Astrocyte (in vitro differentiated cells and primary cell): ENCODE results near the gene LYRM4. TPM values are rescaled to one million over a fixed set of nuclear protein-coding genes. Genes with fewer than 3 reads are reported as not detected.

Experiments used
- DNase-seq: peaks from one replicate; pipeline ENCODE4 v3.0.0-alpha.2; 2010; ENCODE audit warnings: low read depth
- FAIRE-seq: peaks from 2 replicates; lab custom pipeline; 2011; peaks lifted over from hg19 to GRCh38; lab: Jason Lieb, UNC
- H2AFZ ChIP-seq: 2 replicates; pipeline ENCODE4 v1.6.0; 2012; ENCODE audit warnings: low read depth, low read length, inconsistent platforms
- H3K27ac ChIP-seq: 2 replicates; pipeline ENCODE4 v1.5.1; 2011; ENCODE audit warnings: low read depth, low read length, inconsistent platforms
- H3K27me3 ChIP-seq: 2 replicates; pipeline ENCODE4 v1.6.0; 2011; ENCODE audit warnings: low read length, inconsistent platforms; ENCODE audit not compliant: insufficient read depth
- H3K36me3 ChIP-seq: 2 replicates; pipeline ENCODE4 v1.5.1; 2011; ENCODE audit warnings: low read length, inconsistent platforms; ENCODE audit not compliant: insufficient read depth
- H3K4me1 ChIP-seq: 2 replicates; pipeline ENCODE4 v1.5.1; 2011; ENCODE audit warnings: low read length, inconsistent platforms; ENCODE audit not compliant: insufficient read depth
- H3K4me2 ChIP-seq: 2 replicates; pipeline ENCODE4 v1.6.0; 2012; ENCODE audit warnings: low read length, inconsistent platforms
- H3K4me3 ChIP-seq: 2 replicates; pipeline ENCODE4 v1.5.1; 2011; ENCODE audit warnings: low read depth, mild to moderate bottlenecking, low read length, inconsistent platforms; ENCODE audit not compliant: insufficient read depth
- H3K79me2 ChIP-seq: 2 replicates; pipeline ENCODE4 v1.6.0; 2012; ENCODE audit warnings: mild to moderate bottlenecking, low read length, inconsistent platforms; ENCODE audit not compliant: insufficient read depth
- H3K9ac ChIP-seq: 2 replicates; pipeline ENCODE4 v1.6.0; 2012; ENCODE audit warnings: mild to moderate bottlenecking, low read length, inconsistent platforms
- H3K9me3 ChIP-seq: 2 replicates; pipeline ENCODE4 v1.5.1; 2012; ENCODE audit warnings: low read depth, mild to moderate bottlenecking, low read length, inconsistent platforms; ENCODE audit not compliant: insufficient read depth
- H4K20me1 ChIP-seq: 2 replicates; pipeline ENCODE4 v1.6.0; 2012; ENCODE audit warnings: low read length, inconsistent platforms; ENCODE audit not compliant: insufficient read depth
- H3K27ac Mint-ChIP-seq: one replicate; pipeline ENCODE4 v1.8.0; 2021; ENCODE audit warnings: mild to moderate bottlenecking, mixed read lengths; ENCODE audit not compliant: unreplicated experiment
- H3K27me3 Mint-ChIP-seq: one replicate; pipeline ENCODE4 v1.8.0; 2021; ENCODE audit warnings: low read depth, mixed read lengths; ENCODE audit not compliant: unreplicated experiment
- H3K36me3 Mint-ChIP-seq: one replicate; pipeline ENCODE4 v1.8.0; 2021; ENCODE audit warnings: low read depth, mixed read lengths; ENCODE audit not compliant: unreplicated experiment
- H3K4me1 Mint-ChIP-seq: one replicate; pipeline ENCODE4 v1.8.0; 2021; ENCODE audit warnings: low read depth, mixed read lengths; ENCODE audit not compliant: unreplicated experiment
- H3K4me3 Mint-ChIP-seq: one replicate; pipeline ENCODE4 v1.8.0; 2021; ENCODE audit warnings: mild to moderate bottlenecking, moderate library complexity, mixed read lengths; ENCODE audit not compliant: unreplicated experiment
- H3K9me3 Mint-ChIP-seq: one replicate; pipeline ENCODE4 v1.8.0; 2021; ENCODE audit warnings: mild to moderate bottlenecking, mixed read lengths; ENCODE audit not compliant: unreplicated experiment
- CTCF ChIP-seq: IDR thresholded peaks from 2 replicates; pipeline ENCODE4 v1.5.1; 2011; ENCODE audit warnings: low read depth, mild to moderate bottlenecking, inconsistent platforms, low read length, moderate library complexity; ENCODE audit not compliant: insufficient read depth
- EZH2 ChIP-seq: IDR thresholded peaks from 2 replicates; pipeline ENCODE4 v1.6.1; 2012; ENCODE audit warnings: mild to moderate bottlenecking, low read length, inconsistent platforms; ENCODE audit not compliant: insufficient read depth
- total RNA-seq: library from RNA; stranded (reverse); gene quantifications from 2 replicates; pipeline ENCODE4 v1.2.1, GENCODE V29; 2021

The LYRM4 gene
- total RNA-seq, 1 donor from 2014 or later: 39.1 TPM

GRCh38 chr6:5076931-5077330 lies 183.8 kb downstream of the LYRM4 start:
- Histone ChIP-seq H4K20me1 (no peaks in the 10 kb centered on the region), H3K27ac (no peak overlapping the region), H3K4me1 (peaks cover 3% of the 10 kb centered on the region), H3K9ac (no peak overlapping the region), H3K79me2 (no peaks in the 10 kb centered on the region), H3K9me3 (no peaks in the 10 kb centered on the region), H3K4me2 (no peak overlapping the region), H3K27me3 (no peaks in the 10 kb centered on the region), H3K4me3 (no peak overlapping the region), H2AFZ (no peak overlapping the region), H3K36me3 (no peaks in the 10 kb centered on the region)
- TF ChIP-seq EZH2 (no peak), CTCF (no peak)
- Mint-ChIP-seq H3K9me3 (peaks cover 6% of the 10 kb centered on the region), H3K4me1 (peaks cover 8% of the 10 kb centered on the region), H3K27ac (no peak overlapping the region), H3K36me3 (no peaks in the 10 kb centered on the region), H3K27me3 (peaks cover 2% of the 10 kb centered on the region), H3K4me3 (no peak overlapping the region)
- FAIRE-seq: no peak
- DNase-seq: no peak

- Mint-ChIP-seq H3K27me3 (peaks cover 2% of the 10 kb centered on the region), H3K27ac (no peak overlapping the region), H3K4me1 (no peaks in the 10 kb centered on the region), H3K36me3 (no peaks in the 10 kb centered on the region), H3K4me3 (no peak overlapping the region), H3K9me3 (peaks cover 3% of the 10 kb centered on the region)
- Histone ChIP-seq H3K27me3 (no peaks in the 10 kb centered on the region), H3K27ac (no peak overlapping the region), H3K9me3 (no peaks in the 10 kb centered on the region), H2AFZ (no peak overlapping the region), H3K79me2 (no peaks in the 10 kb centered on the region), H3K4me2 (no peak overlapping the region), H3K4me3 (no peak overlapping the region), H3K9ac (no peak overlapping the region), H4K20me1 (no peaks in the 10 kb centered on the region), H3K36me3 (no peaks in the 10 kb centered on the region), H3K4me1 (no peaks in the 10 kb centered on the region)
- TF ChIP-seq CTCF: no peak
- TF ChIP-seq EZH2: no peak
- FAIRE-seq (no peak), DNase-seq (no peak)
Observed at GRCh38 chr6:5073992-5074391, 186.8 kb downstream of the LYRM4 start.

- Histone ChIP-seq H4K20me1 (no peaks in the 10 kb centered on the region), H3K9ac (no peak overlapping the region), H3K36me3 (no peaks in the 10 kb centered on the region), H3K27ac (no peak overlapping the region), H3K79me2 (no peaks in the 10 kb centered on the region), H2AFZ (no peak overlapping the region), H3K27me3 (no peaks in the 10 kb centered on the region), H3K4me2 (no peak overlapping the region), H3K4me1 (no peaks in the 10 kb centered on the region), H3K9me3 (peaks cover under 1% of the 10 kb centered on the region), H3K4me3 (no peak overlapping the region)
- no peak overlapping the region for H3K4me3 Mint-ChIP-seq
- no peak for TF ChIP-seq EZH2
- no peak for TF ChIP-seq CTCF
- H3K36me3 Mint-ChIP-seq: no peaks in the 10 kb centered on the region
- no peak for DNase-seq
- no peak overlapping the region for H3K27ac Mint-ChIP-seq
- FAIRE-seq: no peak
- H3K9me3 Mint-ChIP-seq: peaks cover 6% of the 10 kb centered on the region
- H3K27me3 Mint-ChIP-seq: peaks cover 2% of the 10 kb centered on the region
- no peaks in the 10 kb centered on the region for H3K4me1 Mint-ChIP-seq
Observed at GRCh38 chr6:5072440-5072839, 188.3 kb downstream of the LYRM4 start.
